Omental fat pad (tissue), 4 donors: Measurements from ENCODE around the gene SF3B5. TPM values are rescaled to one million over a fixed set of nuclear protein-coding genes. Genes with fewer than 3 reads are reported as not detected.
"Not testable (repeated sequence)": the region's sequence is repeated elsewhere in the genome, so short reads cannot be mapped to it uniquely, and the experiment has no call there.

Experiments
- ATAC-seq: fragments of 150-250 bp; one replicate; pipeline ENCODE4 v1.9.1; 2016; ENCODE audit warnings: mild to moderate bottlenecking, moderate library complexity; ENCODE audit not compliant: low FRiP score
- DNase-seq: peaks from one replicate; pipeline ENCODE4 v3.0.0-alpha.2; 2019; ENCODE audit warnings: low spot score
- total RNA-seq, 4 donors: library from RNA; depleted of rRNA; stranded (reverse); fragments of >200 nt; gene quantifications; one replicate each; pipeline ENCODE4 v1.1.0, GENCODE V29; 2016
- TF ChIP-seq, protein P1 (sequence below), 3 donors: fragments of 450-650 bp; IDR thresholded peaks; one replicate each; pipeline ENCODE4 v1.5.1; 2016 to 2017; ENCODE audit warnings: antibody characterized with exemption in 3 of 3, mild to moderate bottlenecking in 3 of 3, moderate library complexity in 2 of 3

Gene SF3B5
- total RNA-seq, 4 donors from 2014 or later: 105 to 189 (median 157) TPM

GRCh38 chr6:144139817-144140216 is 44.4 kb upstream of the SF3B5 start:
- TF ChIP-seq, protein P1, sequence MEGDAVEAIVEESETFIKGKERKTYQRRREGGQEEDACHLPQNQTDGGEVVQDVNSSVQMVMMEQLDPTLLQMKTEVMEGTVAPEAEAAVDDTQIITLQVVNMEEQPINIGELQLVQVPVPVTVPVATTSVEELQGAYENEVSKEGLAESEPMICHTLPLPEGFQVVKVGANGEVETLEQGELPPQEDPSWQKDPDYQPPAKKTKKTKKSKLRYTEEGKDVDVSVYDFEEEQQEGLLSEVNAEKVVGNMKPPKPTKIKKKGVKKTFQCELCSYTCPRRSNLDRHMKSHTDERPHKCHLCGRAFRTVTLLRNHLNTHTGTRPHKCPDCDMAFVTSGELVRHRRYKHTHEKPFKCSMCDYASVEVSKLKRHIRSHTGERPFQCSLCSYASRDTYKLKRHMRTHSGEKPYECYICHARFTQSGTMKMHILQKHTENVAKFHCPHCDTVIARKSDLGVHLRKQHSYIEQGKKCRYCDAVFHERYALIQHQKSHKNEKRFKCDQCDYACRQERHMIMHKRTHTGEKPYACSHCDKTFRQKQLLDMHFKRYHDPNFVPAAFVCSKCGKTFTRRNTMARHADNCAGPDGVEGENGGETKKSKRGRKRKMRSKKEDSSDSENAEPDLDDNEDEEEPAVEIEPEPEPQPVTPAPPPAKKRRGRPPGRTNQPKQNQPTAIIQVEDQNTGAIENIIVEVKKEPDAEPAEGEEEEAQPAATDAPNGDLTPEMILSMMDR (IDR thresholded peaks at IDR 0.05): no peak
- DNase-seq (no peak), ATAC-seq (no peak)

DNA sequence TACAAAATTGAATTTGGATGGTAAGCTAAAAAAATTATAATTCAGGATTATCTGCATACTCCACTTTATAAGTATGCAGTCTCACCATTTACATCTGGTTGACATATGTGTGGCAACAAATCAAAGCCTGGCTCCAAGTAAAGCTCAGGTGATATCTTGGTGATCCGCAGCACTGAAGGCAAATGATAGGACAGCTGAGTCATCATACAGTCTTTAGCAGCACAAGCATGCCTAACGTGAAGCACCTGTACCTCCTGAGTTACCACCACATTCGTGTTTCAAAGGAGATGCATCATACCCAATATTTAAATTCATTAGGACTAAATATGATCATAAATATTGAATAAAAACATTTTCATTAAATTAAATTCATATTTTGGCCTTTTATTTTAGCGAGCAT is 43.2 kb upstream of the SF3B5 start:
- ATAC-seq: no peak
- TF ChIP-seq, protein P1 (IDR thresholded peaks at IDR 0.05): no peak
- DNase-seq: no peak

DNA sequence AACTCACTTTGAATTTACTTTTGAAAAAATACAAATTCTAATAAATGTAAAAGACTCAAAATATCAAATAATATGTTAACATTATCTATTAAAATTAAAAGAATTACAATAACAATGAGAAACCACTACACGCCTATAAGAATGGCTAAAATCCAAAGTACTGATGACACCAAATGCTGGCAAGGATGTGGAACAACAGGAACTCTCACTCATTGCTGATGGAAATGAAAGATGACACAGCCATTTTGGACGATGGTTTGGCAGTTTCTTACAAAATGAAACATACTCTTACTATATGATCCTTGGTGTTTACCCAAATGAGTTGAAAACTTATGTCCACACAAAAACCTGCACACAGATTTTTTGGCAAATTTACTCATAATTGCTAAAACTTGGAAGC is 39.4 kb upstream of the SF3B5 start:
- no peak for ATAC-seq
- TF ChIP-seq, protein P1 (IDR thresholded peaks at IDR 0.05): no peak
- no peak for DNase-seq

GRCh38 chr6:144134176-144134575 is 38.8 kb upstream of the SF3B5 start:
- ATAC-seq (no peak), DNase-seq (no peak)
- TF ChIP-seq, protein P1 (IDR thresholded peaks at IDR 0.05): no peak

DNA sequence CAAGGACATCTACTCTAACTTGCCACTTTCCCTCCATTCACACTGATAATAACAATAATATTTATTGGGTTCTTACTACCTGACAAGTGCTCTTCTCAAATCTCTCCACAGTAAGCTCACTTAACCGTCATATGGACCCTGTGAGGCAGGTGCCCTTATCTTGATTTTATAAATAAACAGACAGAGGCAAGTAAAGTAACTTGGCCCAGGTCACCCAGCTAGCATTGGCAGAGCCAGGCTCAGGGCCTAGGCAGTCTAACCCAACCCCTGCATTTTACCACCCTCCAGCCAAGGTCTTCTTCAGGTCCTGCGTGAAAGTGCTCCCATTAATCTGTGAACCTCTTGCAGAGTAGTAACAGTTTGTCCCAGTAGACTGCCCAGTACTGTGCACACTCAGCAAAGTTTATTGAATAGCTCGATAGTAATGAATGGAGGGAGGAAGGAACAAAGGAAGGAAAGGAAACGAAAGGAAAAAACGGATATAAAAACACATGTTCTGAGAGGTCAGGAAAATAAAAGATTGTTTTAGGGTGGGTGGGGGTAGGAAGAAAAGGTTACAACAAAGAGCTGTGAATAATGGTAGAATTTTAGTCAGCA is 38.0 kb upstream of the SF3B5 start:
- ATAC-seq (peak; percentile 5), DNase-seq (no peak)
- TF ChIP-seq, protein P1 (IDR thresholded peaks at IDR 0.05): no peak

- not testable (repeated sequence) for ATAC-seq, DNase-seq
Observed at GRCh38 chr6:144132167-144132690, 36.9 kb upstream of the SF3B5 start.

- DNase-seq (no peak), ATAC-seq (peak; percentile 44)
- TF ChIP-seq, protein P1 (IDR thresholded peaks at IDR 0.05): no peak
Observed at GRCh38 chr6:144131248-144131709, 35.9 kb upstream of the SF3B5 start.
